CD4-positive, alpha-beta T cell treated with Interleukin-17A for 4 hours (primary cell): Measurements from ENCODE around the gene PPP2R2C.

Experiments used
- DNase-seq: peaks from one replicate; pipeline ENCODE4 v3.0.0-alpha.2; 2020; ENCODE audit warnings: mixed read lengths

The PPP2R2C gene

DNA sequence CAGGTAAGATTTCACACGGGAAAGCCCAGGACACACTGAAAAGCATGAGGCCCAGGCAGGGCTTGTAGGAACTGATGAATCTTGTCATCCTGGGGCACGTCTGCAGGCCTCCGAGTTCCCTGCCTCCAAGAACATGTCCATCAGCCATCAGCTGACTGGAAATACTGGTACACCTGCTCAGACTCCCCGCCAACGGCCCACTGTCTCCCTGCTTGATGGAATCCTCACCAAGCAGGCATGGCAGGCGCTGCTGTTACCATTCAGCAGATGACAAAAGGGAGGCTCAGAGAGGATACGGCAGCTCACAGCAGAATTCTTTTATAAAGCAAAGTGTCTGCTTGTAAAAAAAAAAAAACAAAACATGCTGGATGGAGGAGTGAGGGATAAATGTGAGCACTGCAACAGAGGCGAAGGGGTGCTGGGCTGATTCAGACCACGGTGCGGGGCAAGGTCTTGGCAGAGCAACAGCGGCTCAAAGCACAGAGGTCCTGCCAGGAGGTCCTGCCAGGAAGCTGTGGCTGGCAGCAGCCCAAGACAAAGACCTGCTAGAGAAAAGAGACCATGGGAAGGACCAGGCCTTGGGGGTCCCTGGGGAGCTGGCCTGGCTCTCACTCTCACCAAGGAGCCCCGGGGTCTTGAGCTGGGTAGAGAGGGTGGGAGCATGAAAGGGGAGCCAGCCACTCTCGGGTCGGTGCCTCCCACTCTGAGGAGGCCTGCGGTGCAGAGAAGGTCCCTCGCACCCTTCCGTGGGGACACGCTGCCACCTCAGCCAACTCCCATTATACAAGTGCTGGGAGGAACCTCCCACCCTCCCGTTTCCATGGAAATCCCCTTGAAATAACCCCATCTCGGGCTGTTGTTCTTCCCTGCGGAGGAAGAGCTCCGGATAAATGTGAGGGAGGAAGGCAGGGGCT is 25.6 kb downstream of the PPP2R2C start:
- no peak for DNase-seq

DNA sequence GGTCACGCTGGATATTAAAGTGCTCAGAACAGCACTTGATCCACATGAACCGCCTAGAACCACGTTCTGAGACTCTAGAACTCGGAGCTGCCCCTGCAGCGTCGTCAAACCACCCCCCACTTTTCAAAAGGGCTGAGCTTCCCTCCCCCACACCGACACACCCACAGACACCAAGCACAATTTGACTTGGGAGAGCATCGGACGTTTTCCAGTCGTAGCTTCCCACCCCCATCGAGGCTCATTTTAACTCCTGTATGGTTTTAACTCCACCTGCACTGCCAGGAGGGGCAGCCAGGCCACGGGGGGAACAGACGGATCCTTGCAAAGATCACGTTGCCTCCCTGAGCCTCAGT is 26.3 kb downstream of the PPP2R2C start:
- no peak for DNase-seq

DNA sequence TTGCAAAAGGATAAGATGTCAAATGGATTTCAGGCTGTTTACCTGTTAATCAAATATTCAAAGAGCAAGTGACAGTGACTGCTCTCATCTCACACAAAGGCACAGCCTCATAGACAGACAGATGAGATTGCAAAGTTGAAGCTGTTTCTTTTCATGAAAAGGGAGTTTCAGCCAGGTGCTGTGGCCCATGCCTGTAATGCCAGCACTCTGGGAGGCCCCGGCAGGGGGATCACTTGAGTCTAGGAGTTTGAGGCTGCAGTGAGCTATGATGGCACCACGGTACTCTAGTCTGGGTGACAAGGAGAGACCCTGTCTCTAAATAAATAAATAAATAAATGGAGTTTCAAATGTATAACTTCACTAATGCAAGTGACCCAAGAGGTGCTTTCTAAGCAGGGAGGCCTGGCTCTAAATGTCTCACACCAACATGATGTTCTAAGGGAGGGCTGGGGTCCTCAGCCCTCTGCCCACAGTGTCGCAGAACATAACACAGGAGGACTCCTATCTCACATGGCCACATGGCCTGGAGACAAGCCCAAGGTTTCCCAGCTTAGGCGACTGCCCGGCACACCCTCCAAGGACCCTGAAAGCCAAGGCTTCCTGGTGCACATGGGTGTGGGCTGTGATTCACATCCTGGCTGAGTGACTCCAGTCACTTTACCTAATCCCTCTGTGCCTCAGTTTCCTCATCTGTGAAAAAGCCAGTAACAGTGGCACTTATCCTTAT is 26.8 kb downstream of the PPP2R2C start:
- no peak for DNase-seq

DNA sequence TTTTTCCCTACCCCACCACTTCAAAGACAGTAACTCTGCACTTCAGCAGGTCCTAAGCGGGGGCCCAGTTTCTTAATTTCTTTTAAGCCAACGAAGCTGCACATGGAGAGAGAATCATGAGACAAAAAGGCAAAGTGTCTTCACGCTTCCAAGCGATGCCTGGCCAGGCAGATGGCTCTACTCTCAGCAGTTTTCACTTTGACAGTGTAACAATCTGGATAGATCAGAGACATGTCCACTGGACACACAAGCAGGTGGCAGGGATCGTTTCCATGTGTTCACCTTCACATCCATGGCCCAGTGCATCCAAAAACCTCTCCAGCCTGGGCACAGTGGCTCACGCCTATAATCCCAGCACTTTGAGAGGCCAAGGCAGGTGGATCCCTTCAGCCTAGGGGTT is 27.8 kb downstream of the PPP2R2C start:
- DNase-seq = no peak

DNA sequence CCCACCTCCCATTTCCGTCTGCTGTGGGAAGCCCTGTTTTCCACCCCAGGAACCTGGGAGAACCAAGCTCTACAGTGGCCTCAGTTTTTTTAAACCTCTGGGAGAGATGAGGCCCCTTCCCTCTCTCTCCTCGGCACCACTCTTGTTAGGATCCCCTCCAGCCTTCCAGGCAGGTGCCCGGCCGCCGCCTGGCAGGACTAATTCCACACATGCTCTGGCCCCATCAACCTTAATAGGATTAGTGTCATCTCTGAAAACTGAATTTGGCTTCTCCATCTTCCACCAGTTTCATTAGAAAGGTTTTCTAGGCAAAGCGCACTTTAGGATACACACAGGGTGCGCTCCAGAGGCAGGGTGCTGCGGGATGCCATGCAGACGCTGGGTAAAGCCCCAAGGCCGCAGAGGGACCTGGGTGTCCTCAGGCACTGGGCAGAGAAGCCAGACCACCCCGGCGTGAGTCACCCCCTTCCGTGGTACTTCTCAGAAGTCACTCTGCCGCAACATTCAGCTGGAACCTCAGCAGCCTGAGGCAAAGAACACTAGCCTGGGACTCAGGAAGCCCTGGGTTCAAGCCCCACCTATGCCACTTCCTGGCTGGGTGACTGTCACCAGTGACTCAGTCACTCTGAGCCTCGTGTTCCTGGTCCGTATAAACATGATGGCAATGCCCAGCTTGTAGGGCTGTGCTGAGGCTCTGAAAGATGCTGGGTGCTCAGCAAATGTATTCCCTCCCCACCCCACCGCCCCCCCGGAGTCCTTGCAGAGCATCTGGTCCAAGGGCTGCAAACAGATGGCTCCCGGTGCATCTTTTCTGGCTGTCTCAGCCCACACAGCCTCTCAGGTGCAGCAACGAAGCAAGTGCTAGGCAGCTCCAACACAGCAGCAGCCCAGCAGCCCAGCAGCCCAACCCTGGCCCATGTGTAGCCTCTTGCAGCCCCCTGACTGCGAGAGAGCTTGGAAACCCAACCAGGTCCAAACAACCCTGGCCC is 29.1 kb downstream of the PPP2R2C start:
- DNase-seq = no peak

DNA sequence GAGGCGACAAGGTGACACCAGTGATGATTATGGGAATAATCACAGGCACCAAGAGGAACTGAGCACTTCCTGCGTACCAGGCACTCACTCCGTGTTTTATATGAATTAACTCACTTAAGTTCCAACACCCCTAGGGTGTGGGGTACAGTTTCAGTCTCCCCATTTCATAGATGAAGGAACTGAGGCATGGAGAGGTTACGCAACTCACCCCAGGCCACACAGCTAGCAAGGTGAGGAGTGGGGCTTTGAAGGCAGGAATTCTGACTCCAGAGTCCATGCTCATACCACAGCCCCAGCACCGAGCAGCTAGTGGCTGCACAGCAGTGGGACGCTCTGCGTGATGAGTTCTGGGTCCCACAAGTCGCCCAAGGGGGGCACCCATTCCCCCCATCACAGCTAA is 29.9 kb downstream of the PPP2R2C start:
- DNase-seq = no peak

DNA sequence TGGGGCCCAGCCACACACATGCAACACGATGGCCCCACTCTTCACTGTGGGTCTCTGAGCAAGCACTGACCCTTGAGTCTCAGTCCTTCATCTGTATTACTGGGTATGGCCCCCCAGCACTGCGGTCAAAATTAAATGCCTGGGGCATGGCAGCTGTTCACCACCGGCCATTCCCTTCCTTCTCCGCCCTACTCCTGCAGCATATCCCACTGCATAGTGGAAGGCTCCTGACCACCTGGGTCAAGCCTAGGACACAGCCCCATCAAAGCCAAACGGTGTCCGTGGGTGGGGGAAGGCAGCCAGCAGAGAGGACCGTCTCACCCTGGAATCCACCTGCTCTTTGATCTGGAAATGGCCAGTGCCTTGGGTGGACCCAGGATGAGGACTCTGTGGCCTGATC is 30.7 kb downstream of the PPP2R2C start:
- DNase-seq = no peak

DNA sequence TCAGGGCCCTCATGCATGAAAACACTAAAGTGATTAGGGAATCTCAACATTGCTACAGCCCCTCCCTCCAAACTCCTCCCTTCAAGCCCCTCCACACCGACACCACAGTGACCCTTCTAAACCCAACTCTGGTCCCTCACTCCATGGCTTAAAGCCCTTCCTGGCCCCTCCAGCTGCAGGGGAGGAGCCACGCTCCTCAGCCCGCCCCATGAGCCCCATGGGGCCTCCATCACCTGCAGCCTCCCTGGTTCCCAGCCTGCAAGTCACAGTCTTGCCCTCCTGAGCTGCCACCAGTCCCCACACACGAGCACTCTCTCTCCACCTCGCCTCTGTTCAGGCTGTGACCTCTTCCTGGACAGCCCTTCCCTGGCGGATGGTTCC is 31.2 kb downstream of the PPP2R2C start:
- DNase-seq = no peak

DNA sequence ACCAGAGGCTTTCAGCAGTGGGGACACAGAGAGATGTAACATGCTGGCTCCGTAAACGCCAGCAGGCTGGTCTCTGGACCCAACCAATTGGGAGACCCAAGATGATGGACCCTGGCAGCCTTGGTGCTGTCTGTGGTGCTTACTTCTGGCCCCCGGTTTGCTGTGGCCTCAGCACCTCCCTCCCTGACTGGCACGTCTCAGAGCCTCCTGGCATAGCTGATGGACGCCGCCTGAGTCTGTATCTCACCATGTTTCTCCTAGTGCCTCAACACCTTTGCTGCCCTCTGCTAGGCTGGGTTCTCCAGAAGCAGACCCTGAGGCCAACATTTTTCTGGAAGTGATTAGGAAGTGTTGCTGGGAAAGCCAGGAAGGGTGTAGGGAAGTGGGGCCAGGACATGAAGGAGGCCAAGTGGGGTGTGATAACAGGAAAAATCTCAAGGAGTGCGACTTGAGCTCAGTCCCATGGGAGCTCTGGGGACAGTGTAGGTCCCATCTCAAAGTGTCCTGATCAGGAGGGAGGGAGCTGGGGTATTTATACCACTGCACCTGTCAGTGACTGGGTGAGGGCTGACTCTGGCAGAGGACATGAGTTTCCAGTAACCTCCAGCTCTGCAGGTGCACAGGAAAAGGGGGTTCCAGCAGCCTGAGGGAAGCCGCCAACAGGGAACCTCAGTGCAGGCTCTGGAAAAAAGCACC is 31.8 kb downstream of the PPP2R2C start:
- DNase-seq = no peak

DNA sequence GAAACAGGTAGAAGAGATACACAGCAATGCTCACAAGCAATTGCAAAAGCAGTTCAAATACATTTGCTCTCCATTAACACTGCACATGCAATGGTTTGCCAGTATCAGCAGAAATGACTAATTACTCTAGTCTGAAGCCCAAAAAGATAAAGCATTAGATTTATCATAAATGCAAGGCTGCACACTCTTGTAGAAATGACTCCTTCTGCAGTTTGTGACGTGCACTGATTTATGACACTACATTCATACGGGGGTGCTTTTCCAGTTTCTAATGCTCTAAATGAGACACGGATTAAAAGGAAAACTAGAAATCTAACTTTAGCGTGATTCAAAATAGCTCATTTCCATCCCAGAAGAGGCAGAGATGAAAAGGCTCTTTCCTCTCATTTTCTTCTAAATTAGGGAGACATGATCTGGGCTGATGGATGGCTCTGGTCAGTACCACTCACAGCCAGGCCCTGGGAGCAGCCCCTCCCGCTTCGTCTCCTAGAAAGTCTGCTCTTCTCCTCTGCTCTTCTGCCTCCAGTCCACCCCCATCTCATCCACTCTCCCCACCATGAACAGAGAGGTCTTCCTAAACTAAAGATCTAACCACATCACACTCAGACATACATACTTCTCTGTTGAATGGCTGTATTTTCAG is 33.2 kb downstream of the PPP2R2C start:
- DNase-seq = no peak

DNA sequence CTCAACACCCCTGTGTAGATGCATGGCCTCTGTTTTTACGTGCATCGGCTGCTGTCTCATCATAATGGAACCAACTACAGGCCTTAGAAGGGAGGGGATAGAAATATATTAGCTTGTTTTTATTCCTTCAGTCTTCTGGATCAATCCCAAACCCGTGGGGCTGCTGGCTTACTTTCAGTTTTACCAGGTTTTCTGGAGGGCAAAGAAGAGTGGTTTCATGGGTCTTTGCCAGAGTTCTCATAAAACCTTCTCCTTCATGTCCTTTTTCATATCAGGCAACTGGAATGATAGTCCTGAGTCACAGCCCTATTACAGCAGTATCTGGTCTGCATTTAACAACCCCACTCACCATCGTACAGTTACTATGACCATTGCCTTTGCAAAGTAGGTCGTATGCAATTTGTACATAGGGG is 34.6 kb downstream of the PPP2R2C start:
- DNase-seq = no peak

DNA sequence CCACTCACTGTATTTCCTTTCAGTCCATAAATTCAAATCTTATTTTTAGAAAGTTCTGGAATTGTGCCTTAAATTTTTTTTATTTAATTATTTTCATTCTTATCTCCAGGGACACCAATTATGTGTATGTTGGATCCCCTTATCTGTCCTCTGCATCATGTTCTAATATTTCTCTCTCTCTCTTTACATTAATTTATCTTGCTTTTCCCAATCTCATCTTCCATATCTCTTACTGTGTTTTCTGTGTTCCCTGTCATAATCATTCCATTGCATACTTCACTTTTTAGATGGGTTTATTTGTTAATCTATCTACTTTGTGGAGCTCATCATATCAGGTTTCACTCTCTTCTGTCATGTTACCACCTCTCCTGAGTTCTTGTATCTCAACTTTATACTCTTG is 37.4 kb downstream of the PPP2R2C start:
- no peak for DNase-seq

DNA sequence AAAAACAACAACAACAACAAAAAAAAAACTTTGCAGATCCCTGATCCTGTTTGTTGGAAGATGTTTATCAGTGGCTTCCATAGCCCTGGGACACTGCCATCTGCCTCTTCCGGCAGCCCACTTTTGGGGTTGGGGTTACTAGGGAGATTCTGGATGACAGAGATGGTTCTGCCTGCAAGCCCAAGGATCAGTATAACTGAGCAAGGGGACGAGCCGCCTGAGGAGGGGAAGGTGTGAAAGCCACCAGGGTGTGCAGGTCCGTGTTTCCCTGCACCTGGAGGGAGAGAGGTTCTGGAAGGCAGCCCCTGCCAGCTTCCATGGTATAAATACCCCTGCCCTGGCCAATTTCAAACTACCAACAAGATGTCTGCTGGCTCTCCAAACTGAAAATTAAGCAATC is 41.5 kb downstream of the PPP2R2C start:
- DNase-seq = no peak

DNA sequence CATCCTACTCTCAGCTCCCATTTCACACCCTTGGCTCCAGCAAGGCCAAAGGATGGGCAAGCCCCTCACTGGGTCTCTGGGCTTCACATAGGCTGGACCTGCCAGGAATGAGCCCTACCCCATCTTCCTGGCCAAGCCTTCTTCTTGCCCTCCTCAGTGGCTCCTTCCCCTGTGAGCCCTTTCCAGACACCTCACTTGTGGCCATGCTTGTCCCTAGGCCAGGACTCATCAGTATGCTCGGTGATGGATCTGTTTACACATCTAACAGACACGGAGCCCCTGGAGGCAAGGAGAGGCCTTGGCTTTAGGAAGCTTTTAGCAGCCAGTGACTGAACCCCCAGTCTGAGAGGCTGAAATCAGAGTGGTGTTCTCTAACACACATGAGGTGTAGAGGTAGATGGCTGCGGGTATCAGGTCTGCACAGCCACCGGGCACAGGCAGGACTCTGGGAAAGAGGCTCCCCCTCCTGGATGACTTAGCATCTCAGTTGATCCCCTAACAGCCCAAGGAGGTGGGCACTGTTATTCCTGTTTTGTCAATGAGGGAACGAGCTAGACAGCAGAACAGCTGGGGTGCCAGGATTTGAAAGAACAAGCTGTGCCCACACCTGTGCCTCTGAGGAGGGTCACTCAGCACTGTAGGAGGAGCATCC is 44.8 kb downstream of the PPP2R2C start:
- DNase-seq = no peak

DNA sequence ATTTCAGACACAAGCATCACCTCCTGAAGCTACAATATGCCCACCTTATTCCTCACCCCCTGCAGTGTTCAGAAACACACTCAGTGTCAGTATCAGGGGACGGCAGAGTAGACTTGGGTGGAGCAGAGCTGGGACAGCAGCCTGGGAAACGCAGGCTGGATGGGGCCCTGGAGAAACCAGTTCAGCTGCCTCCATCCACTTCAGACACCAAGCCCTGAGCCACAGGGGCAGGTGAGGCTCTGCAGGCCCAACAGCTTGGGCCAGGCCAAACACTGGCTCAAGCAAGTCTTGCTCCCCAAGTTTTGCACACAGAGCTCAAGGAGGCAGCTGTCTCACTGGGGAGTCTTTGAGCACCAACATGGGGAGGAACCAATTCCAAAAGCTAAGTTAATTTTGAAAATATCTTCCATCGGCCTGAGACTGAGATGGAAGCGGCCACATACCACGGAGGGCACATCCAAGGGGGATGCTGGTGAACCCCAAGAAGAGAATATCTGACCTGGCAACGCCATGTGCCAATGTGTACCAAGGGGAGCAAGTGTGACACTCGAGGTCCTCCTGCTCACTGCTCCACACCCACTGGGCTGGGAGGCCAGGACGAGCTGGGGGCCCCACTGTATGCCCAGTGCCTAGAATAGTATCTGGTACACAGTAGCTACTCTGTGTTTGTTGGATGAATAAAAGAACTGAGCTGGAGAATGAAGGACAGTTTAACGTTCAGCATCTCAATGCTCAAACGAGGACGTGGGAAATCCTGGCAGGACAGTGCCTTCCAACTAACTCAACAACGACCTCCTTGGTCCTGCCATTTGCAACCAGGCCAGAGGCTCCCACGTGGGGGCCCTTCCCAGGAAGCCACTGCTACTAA is 45.6 kb downstream of the PPP2R2C start:
- DNase-seq = no peak

DNA sequence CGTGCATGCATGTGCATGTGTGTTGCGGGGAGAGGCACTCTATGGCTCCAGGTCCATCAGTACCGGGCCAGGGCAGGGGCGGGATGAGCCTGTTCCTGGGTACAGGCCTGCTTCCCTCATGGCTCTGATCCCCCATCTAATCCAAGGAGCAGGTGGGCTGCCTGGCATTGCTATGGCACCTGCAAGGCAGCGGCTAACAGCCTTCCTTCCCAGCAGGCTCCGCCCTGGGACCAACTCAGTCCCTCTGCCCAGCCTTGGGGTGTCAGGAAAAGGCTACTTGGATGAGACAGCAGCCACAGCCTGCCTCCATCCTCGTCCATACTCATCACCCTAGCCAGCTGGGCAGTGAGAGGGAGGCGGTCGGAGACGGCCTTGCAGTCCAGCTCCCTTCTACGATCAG is 46.5 kb downstream of the PPP2R2C start:
- DNase-seq = no peak

DNA sequence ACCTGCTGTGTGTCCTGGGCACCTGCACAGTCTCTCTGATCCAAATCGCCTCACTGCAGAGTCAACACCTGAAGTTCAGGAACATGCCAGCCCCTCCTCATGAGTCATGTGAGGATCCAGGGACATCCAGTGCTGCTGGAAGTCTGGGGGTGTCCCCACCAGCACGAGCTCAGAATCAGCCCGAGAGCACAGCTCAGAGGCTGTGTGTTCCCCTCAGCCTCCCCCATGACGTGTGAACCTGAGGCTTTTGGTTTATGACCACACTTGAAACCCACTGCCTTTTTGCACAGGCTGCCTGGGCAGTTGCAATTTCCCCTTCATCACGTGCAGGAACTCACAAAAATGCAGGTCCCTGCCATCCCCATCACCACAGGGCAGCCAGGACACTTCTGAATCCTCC is 47.1 kb downstream of the PPP2R2C start:
- no peak for DNase-seq

DNA sequence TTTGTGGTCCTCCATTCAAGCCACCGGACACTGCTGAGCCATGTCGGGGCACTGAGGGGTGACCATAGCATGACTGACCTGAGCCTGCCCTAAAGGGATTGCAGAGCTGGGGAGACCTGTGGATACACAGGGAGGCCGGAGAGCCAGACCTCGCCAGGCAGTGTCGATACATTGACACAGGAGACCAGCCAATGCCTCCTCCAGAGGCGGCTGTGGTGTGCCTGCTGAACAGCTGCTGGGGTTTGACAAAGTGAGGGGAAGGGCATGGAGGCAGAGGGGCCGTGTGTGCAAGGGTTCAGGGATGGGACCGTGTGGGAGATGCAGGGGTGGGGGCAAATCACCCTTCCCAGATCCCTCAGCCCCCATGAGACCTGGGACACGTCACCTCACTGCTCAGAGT is 48.0 kb downstream of the PPP2R2C start:
- DNase-seq = no peak

DNA sequence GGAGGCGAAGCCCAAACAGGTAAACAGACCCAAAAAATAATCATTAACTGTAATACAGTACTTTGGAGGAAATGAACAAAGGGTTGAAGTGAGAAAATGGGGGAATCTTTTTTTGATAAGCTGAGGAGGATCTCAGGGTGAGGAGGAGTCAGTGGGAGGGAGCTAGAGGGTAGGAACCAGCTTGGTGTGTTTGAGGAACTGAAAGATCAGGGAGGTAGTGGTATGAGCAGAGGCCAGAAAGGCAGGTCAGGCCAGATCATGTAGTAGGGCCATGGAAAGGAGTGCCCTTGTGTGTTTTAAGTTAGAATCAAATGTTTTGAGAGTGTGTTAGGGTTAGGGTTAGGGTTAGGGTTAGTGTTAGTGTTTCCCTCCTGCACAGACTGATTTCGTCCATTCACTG is 48.8 kb downstream of the PPP2R2C start:
- DNase-seq = no peak

DNA sequence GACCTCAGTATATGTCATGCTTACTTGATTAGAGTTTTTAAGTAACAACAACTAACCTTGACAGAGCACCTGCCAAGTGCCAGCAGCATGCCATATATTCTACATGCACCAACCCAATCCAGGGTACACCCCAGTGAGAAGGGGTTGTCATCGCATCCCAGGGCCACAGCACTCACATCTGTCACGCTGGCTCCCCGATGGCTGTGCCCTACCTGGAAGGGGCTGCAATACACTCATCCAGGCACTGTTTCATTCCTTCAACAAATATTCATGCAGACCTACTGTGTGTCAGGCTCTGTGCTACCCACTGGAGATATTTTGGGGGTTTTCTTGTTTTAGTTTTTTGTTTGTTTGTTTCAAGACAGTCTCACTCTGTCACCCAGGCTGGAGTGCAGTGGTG is 49.5 kb downstream of the PPP2R2C start:
- no peak for DNase-seq

DNA sequence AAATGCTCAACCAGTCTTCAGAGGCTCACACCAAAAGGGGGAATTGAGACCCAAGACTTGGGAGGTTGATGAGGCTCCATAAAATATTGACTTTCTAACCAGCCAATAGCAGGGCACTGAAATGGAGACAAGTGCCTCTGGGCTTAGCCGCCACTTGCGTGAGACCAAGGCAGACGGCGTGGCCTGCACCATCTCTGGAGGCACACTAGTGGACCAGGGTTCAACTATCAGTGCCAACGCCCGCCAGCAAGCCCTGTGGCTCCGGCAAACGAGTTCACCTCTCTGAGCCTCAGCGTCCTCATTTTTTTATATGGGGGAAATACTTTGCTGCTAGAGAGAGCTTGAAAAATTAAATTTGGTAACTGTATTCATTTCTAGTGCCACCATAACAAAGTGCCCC is 50.3 kb downstream of the PPP2R2C start:
- DNase-seq = no peak
